Gastrocnemius medialis (tissue), 4 donors: ENCODE data around the gene C9.

ENCODE experiments used
- CTCF ChIP-seq, 5 experiments: fragments of 450-650 bp in 3 of 5; fragments of 200-600 bp in 2 of 5; sonication (generic) in 2 of 5; IDR thresholded peaks in 4 of 5; conservative IDR thresholded peaks in 1 of 5; 1 replicate in 4 of 5; 2 replicates in 1 of 5; pipeline ENCODE4 v1.5.1; 2016 to 2019; ENCODE audit warnings: antibody characterized with exemption in 5 of 5, mild to moderate bottlenecking in 3 of 5, moderate library complexity in 3 of 5
- POLR2A ChIP-seq, 2 donors: fragments of 450-650 bp; IDR thresholded peaks; one replicate each; pipeline ENCODE4 v1.6.1; 2017; ENCODE audit warnings: antibody characterized with exemption in 2 of 2, mild to moderate bottlenecking in 2 of 2, moderate library complexity in 2 of 2

- no peak for TF ChIP-seq CTCF (IDR thresholded peaks at IDR 0.05 in 4 of 5, conservative IDR thresholded peaks at IDR 0.05 in 1 of 5)
- TF ChIP-seq POLR2A (IDR thresholded peaks at IDR 0.05), result no peak
These were observed 36.7 kb upstream of the C9 start for GRCh38 chr5:39400713-39401578.
